K562 (cell line): ENCODE measurements around the gene ISG20L2. TPM values are rescaled to one million over a fixed set of nuclear protein-coding genes. Genes with fewer than 3 reads are reported as not detected.

ENCODE experiments used
- C11orf30 ChIP-seq: fragments of 450-650 bp; IDR thresholded peaks from 2 replicates; pipeline ENCODE4 v1.6.1; 2016; ENCODE audit warnings: low read depth, mild to moderate bottlenecking
- CXXC5 ChIP-seq: fragments of 250-450 bp; sonication (Bioruptor Pico); IDR thresholded peaks from 2 replicates; pipeline ENCODE4 v1.8.0; 2022; ENCODE audit warnings: inconsistent platforms, mild to moderate bottlenecking, moderate library complexity
- DNMT1 ChIP-seq: fragments of 450-650 bp; IDR thresholded peaks from 2 replicates; pipeline ENCODE4 v1.6.1; 2016; ENCODE audit warnings: antibody characterized with exemption, mild to moderate bottlenecking
- HDAC1 ChIP-seq, 2 experiments: fragments of 450-650 bp; IDR thresholded peaks; 2 replicates each; pipeline ENCODE4 v1.6.1; 2016 to 2017; ENCODE audit warnings: inconsistent platforms in 1 of 2, mild to moderate bottlenecking in 1 of 2, moderate library complexity in 1 of 2
- HDGF ChIP-seq: fragments of 450-650 bp; IDR thresholded peaks from 2 replicates; pipeline ENCODE4 v1.6.1; 2016
- KLF16 ChIP-seq: IDR thresholded peaks from 2 replicates; pipeline ENCODE4 v1.6.1; 2016; ENCODE audit warnings: antibody characterized with exemption
- NRF1 ChIP-seq, 2 experiments: fragments of 450-650 bp; IDR thresholded peaks in 1 of 2; conservative IDR thresholded peaks in 1 of 2; 2 replicates each; pipeline ENCODE4 v1.6.1; 2014; ENCODE audit warnings: mild to moderate bottlenecking in 2 of 2
- RB1 ChIP-seq: fragments of 450-650 bp; IDR thresholded peaks from 2 replicates; pipeline ENCODE4 v1.6.1; 2017; ENCODE audit warnings: low read depth, mild to moderate bottlenecking
- SRF ChIP-seq, 2 experiments: fragments of 250-450, 450-650 bp in 1 of 2; sonication (Bioruptor Pico) in 1 of 2; sonication (generic) in 1 of 2; formaldehyde crosslinking; IDR thresholded peaks; 2 replicates each; pipeline versions ENCODE4 v1.5.0 to v1.5.1; 2020 to 2022; ENCODE audit warnings: mild to moderate bottlenecking in 1 of 2, missing genetic modification reagents in 1 of 2
- STAG1 ChIP-seq: sonication (generic); formaldehyde crosslinking; IDR thresholded peaks from 2 replicates; pipeline ENCODE4 v1.5.0; 2020; ENCODE audit warnings: missing genetic modification reagents, borderline replicate concordance
- TAF1 ChIP-seq: IDR thresholded peaks from 2 replicates; pipeline ENCODE4 v1.6.1; 2011; ENCODE audit warnings: mild to moderate bottlenecking, low read length, moderate library complexity; ENCODE audit not compliant: insufficient read depth, control insufficient read depth, severe bottlenecking; ENCODE audit errors: extremely low read depth
- ZNF282 ChIP-seq: sonication (generic); formaldehyde crosslinking; IDR thresholded peaks from 2 replicates; pipeline ENCODE4 v1.8.1; 2023; ENCODE audit warnings: missing genetic modification reagents
- polyA plus RNA-seq, 8 experiments: library from polyadenylated mRNA; depleted of rRNA in 4 of 8; stranded (reverse) in 5 of 8; unstranded in 3 of 8; fragments of >200 nt; fragmentation: Nextera tagmentation in 2 of 8; fragmentation: Illumina TruSeq in 1 of 8; extraction: Ambion mirVana in 2 of 8; extraction: Trizol in 1 of 8; gene quantifications; 2 replicates each; pipeline versions ENCODE4 v1.2.1 to v1.2.3, GENCODE V29; 2011 to 2014; ENCODE audit warnings: inconsistent platforms in 1 of 8, missing spikeins in 1 of 8
- total RNA-seq, 7 experiments: library from RNA; depleted of rRNA in 6 of 7; stranded (reverse); fragments of >200 nt in 6 of 7; fragmentation: Illumina TruSeq in 2 of 7; extraction: Trizol in 2 of 7; gene quantifications; 2 replicates each; pipeline versions ENCODE4 v1.2.1 to v1.2.3, GENCODE V29; 2011 to 2021; ENCODE audit warnings: low replicate concordance in 1 of 7
- TF ChIP-seq, protein P1 (sequence below), 2 experiments: fragments of 150-350 bp in 1 of 2; IDR thresholded peaks; 2 replicates each; pipeline ENCODE4 v1.6.1; 2012 to 2016; ENCODE audit warnings: low read depth in 2 of 2, low read length in 2 of 2, mild to moderate bottlenecking in 1 of 2, moderate library complexity in 1 of 2
- TF ChIP-seq, protein P2 (sequence below), 2 experiments: fragments of 450-650 bp in 1 of 2; sonication (generic) in 1 of 2; formaldehyde crosslinking in 1 of 2; IDR thresholded peaks in 1 of 2; conservative IDR thresholded peaks in 1 of 2; 2 replicates each; pipeline versions ENCODE4 v1.6.1 to v1.8.1; 2016 to 2023; ENCODE audit warnings: mild to moderate bottlenecking in 2 of 2, moderate library complexity in 2 of 2, inconsistent platforms in 1 of 2, missing genetic modification reagents in 1 of 2
- TF ChIP-seq, protein P3 (sequence below): sonication (generic); formaldehyde crosslinking; IDR thresholded peaks from 2 replicates; pipeline ENCODE4 v1.8.0; 2022; ENCODE audit warnings: mild to moderate bottlenecking, missing genetic modification reagents
- TF ChIP-seq, protein P4 (sequence below): fragments of 450-650 bp; IDR thresholded peaks from 2 replicates; pipeline ENCODE4 v1.6.1; 2016

Gene ISG20L2
- total and polyA plus RNA-seq, 9 of the 15 experiments (the other 6 are each of a cell fraction or from before 2014, with no cell fraction given): 21.3 to 130 (median 50.3) TPM

DNA sequence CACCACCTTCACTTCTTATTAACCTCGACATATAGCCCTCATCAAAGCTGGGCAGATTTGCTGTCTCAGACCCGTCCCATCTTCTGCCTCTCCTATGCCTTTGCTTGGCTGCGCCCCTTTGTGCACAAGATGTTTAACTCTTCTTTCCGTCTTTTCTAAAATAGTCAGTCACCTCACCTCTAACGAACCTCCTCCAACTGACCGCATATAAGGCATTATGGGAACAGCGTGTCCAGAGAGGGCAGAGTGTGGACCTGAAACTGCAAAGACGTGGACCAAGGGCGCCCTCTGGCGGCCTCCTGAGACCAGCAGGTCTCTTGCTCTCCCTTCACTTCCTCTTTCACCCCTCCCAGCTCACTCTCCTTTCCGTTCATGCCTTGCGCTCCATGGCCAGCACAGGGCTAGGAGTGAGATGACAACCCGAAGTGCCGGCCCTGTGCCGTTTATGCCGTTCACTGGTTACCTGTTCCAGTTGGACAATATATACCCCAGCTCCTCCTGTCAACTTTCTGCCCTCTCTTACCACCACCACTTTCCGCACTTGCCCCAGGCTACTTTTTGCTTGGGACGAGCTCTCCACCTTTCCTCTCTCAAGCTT, 2.8 kb downstream of the ISG20L2 start (continued):
- TF ChIP-seq, protein P1, sequence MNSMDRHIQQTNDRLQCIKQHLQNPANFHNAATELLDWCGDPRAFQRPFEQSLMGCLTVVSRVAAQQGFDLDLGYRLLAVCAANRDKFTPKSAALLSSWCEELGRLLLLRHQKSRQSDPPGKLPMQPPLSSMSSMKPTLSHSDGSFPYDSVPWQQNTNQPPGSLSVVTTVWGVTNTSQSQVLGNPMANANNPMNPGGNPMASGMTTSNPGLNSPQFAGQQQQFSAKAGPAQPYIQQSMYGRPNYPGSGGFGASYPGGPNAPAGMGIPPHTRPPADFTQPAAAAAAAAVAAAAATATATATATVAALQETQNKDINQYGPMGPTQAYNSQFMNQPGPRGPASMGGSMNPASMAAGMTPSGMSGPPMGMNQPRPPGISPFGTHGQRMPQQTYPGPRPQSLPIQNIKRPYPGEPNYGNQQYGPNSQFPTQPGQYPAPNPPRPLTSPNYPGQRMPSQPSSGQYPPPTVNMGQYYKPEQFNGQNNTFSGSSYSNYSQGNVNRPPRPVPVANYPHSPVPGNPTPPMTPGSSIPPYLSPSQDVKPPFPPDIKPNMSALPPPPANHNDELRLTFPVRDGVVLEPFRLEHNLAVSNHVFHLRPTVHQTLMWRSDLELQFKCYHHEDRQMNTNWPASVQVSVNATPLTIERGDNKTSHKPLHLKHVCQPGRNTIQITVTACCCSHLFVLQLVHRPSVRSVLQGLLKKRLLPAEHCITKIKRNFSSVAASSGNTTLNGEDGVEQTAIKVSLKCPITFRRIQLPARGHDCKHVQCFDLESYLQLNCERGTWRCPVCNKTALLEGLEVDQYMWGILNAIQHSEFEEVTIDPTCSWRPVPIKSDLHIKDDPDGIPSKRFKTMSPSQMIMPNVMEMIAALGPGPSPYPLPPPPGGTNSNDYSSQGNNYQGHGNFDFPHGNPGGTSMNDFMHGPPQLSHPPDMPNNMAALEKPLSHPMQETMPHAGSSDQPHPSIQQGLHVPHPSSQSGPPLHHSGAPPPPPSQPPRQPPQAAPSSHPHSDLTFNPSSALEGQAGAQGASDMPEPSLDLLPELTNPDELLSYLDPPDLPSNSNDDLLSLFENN (IDR thresholded peaks at IDR 0.05; ENCODE audit: low read depth in 2 of 2, low read length in 2 of 2): 0 out of 4 replicates have a peak, but pooled peaks of 1 of the 2 experiments have one; percentile 36
- TF ChIP-seq CXXC5 (CRISPR knock-in tag): peak; percentile 47
- TF ChIP-seq C11orf30: peak; percentile 65
- TF ChIP-seq, protein P2, sequence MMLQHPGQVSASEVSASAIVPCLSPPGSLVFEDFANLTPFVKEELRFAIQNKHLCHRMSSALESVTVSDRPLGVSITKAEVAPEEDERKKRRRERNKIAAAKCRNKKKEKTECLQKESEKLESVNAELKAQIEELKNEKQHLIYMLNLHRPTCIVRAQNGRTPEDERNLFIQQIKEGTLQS (IDR thresholded peaks at IDR 0.05): no peak
- TF ChIP-seq, protein P2 (CRISPR knock-in tag; conservative IDR thresholded peaks at IDR 0.05): no peak
- no peak for TF ChIP-seq ZNF282
- peak; percentile 25 to 49; a peak in 3 of 4 replicates for TF ChIP-seq NRF1 (conservative IDR thresholded peaks at IDR 0.05 in 1 of 2, IDR thresholded peaks at IDR 0.05 in 1 of 2)
- TF ChIP-seq HDGF: 0 out of 2 replicates have a peak, but pooled peaks have one; percentile 60
- TF ChIP-seq SRF (CRISPR knock-in tag; IDR thresholded peaks at IDR 0.05): peak in 1 of 2 experiments; percentile 78; a peak in 2 of 4 replicates
- TF ChIP-seq, protein P3, sequence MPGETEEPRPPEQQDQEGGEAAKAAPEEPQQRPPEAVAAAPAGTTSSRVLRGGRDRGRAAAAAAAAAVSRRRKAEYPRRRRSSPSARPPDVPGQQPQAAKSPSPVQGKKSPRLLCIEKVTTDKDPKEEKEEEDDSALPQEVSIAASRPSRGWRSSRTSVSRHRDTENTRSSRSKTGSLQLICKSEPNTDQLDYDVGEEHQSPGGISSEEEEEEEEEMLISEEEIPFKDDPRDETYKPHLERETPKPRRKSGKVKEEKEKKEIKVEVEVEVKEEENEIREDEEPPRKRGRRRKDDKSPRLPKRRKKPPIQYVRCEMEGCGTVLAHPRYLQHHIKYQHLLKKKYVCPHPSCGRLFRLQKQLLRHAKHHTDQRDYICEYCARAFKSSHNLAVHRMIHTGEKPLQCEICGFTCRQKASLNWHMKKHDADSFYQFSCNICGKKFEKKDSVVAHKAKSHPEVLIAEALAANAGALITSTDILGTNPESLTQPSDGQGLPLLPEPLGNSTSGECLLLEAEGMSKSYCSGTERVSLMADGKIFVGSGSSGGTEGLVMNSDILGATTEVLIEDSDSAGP: no peak
- peak; percentile 82; the same call in 1 of the 2 replicates for TF ChIP-seq RB1
- TF ChIP-seq DNMT1: no peak
- TF ChIP-seq KLF16: peak; percentile 29; the same call in 1 of the 2 replicates
- peak in 1 of 2 experiments; percentile 86; a peak in 1 of 4 replicates for TF ChIP-seq HDAC1 (IDR thresholded peaks at IDR 0.05)
- TF ChIP-seq, protein P4, sequence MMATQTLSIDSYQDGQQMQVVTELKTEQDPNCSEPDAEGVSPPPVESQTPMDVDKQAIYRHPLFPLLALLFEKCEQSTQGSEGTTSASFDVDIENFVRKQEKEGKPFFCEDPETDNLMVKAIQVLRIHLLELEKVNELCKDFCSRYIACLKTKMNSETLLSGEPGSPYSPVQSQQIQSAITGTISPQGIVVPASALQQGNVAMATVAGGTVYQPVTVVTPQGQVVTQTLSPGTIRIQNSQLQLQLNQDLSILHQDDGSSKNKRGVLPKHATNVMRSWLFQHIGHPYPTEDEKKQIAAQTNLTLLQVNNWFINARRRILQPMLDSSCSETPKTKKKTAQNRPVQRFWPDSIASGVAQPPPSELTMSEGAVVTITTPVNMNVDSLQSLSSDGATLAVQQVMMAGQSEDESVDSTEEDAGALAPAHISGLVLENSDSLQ: 0 out of 2 replicates have a peak, but pooled peaks have one; percentile 4
- TF ChIP-seq STAG1: peak; percentile 85
- TF ChIP-seq TAF1: peak; percentile 39
